ENCODE results near the gene BCORL1.

BCORL1 gene

DNA sequence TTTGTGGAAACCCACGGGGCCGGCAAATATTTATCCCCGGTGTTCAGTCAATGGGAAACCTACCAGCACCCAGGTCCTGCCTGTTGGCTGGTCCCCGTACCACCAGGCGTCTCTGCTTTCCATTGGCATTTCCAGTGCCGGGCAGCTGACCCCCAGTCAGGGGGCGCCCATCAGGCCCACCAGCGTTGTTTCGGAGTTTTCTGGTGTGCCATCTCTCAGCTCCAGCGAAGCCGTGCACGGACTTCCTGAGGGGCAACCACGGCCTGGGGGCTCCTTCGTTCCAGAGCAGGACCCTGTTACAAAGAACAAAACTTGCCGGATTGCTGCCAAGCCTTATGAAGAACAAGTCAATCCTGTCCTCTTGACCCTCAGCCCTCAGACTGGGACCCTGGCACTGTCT, 32.7 kb downstream of the BCORL1 start:
- DNase-seq, result no peak

DNA sequence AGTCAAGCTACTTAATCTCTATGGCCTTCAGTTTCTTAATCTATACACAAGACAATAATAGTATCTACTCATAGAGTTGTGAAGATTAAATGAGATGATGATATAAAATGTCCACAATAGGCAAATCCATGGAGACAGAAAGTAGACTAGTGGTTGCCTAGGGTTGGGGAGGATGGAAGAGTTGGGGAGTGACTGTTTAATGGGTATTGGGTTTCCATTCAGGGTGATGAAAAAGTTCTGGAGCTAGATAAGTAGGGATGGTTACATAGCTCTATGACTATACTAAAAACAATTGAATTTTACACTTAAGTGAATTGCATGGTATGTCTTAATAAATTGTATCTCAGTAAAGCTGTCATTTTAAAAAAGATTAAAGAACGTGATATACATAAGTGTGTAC, 35.7 kb downstream of the BCORL1 start:
- no peak for DNase-seq

DNA sequence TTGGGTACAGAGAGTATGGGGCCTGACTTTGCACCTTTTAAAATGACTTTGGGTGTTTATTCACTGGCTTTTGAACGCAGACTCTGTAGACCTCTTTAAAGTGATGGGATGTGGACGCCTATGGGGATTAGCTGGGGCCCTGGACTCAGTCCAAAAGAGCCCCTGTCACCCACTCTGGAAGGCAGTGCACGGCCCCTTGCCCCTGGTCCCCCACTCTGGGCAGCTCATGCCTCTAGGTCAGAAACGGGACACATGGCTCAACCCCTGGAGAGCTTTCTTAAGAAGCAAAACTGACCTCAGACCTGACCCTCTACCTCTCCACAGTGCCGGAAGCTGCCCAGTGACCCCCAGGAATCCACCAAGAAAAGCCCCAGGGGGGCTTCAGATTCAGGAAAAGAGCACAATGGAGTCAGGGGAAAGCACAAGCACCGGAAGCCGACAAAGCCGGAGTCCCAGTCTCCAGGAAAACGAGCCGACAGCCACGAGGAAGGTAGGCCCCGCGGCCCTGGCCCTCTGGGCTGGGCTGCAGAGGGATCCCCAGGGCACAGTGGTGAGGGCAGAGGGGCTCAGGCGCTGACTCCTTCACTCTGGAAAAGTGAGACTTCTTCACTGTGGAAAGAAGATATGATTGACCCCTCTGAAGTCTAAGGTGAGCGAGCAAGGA, 38.4 kb downstream of the BCORL1 start:
- DNase-seq, result no peak

DNA sequence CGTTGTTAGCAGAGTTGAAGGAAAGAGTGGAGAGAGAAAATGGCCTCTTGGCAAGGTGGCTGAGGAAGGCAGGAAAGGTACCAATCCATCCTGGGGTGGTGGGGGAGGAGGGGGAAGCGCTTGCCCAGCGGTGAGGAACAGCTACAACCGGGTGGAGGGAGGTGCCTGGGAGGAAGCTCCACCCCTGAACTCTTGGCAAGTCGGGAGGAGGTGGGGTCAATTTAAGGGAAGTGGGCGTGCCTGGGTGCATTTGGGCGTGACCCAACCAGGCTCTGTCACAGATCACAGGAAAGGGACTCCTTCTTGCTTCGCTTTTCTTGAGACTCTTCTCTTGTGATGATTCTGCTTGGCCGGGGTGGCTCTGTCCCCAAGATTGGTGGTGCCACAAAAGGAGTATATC, 41.7 kb downstream of the BCORL1 start:
- DNase-seq, result peak; percentile 3

DNA sequence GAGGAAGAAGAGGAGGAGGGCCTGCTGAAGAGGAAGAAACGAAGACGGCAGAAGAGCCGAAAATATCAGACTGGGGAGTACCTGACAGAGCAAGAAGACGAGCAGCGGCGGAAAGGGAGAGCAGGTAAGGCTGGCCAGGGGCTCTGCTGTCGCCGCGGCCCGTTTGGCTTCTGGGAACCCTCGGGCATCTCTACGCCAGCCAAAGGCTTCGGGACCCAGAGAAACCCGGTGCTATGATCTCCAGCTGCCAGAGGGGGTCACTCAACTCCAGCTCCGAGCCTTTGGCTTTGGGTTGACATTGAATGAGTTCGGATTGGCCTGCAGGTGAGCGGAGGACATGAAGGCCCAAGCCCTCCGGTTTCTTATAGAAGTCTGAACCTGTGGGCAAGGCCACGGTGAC, 42.8 kb downstream of the BCORL1 start:
- no peak for DNase-seq

DNA sequence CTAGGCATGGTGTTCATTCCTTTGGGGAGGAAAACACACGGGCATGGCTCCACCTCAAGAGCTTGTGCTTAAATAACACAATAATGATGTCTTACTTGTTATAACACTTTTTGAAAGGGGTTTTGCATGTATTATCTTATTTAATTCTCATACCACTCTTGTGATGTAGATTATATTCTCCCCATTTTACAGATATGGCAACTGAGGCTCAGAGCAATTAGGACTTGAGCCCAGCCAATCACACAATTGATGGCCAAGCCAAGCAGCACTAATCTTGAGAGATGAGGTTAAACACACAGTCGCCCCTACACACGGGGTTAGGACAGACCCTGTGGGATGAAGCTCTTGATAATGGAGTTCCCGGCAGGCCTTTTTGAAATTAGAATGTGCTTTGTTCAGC, 45.1 kb downstream of the BCORL1 start:
- no peak for DNase-seq

DNA sequence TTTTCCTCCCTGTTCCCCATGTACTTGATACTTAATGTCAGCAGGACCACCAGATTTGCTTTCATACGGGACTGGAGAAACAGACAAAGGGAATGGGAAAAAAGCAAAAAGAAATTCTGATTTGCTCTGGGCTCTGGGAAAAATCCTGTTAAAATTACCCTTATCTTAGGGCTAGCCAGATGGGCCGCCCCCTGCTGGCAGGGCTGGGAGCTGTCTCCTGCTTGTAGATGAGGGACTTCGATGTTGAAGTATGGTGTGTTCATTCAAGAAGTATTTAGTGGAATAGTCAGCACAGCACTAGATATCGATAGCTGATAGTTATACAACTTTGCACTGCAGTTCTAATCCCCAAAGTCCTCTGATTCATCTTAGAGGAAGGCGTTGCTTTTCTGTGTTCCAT, 45.8 kb downstream of the BCORL1 start:
- DNase-seq, result no peak

DNA sequence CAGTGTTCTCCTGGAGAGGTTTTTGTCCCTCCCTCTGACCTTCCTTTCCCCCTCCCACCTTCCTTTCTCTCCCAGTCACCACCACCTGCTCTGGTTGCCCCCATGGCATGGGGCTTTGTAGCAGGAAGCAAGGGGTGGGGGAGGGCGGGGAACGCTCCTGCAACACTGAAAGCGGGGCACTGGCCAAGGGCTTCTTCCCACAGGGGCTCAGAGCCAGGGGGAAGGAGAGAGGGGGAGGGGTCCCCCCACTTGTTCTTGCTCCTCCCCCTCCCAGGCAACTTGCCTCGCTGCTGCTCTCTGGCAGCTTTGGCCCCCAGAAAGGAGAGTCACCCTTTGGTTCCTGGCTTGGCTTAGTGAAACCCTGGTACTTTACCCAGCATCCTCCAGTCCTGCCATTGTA, 48.4 kb downstream of the BCORL1 start:
- DNase-seq, result no peak

DNA sequence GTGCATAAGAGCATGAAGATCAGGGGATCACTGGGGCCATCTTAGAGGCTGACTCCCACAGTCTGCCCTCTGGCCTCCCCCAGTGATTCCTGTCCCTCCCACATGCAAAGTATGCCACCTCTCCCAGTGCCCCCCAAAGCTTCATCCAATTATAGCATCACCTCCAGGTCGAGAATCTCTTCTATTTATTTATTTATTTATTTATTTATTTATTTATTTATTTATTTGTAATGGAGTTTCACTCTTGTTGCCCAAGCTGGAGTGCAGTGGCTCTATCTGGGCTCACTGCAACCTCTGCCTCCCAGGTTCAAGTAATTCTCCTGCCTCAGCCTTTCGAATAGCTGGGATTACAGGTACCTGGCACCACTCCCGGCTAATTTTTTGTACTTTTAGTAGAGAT, 50.1 kb downstream of the BCORL1 start:
- DNase-seq, result no peak

DNA sequence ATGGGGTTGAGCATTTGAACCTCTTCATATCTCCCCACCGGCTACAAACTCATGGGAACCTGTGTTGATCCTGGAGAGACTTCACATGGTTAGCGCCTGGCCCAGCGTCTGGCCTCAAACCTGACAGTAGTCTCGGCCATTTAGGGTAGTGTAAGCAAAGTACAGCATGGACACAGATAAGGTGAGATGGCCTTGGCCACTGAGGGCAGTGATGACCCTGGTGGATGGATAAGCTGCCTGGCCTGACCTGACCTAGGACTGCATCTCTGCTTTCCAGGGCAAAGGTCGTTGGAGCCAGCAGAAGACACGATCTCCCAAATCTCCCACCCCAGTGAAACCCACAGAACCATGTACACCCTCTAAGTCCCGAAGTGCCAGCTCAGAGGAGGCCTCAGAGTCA, 51.7 kb downstream of the BCORL1 start:
- DNase-seq, result no peak

DNA sequence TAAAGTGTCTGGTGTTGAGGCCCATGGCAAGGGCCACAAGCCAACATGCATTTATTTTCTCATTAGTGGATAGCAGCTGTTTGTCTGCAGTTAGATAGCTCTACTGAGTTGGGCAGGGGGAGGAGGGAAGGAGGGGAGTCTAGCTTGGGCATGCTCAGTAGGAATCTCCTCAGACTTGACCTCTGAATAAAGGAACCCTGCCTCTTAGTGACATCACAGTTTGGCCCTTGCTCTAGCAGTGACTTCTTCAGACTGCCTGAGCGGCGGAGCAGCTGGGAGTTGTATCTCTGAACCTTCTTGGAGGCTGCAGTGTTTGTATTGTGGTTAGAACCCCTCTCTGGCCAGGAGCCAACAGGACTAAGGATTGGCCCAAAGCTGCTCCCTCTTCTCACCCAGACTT, 57.4 kb downstream of the BCORL1 start:
- DNase-seq, result no peak

DNA sequence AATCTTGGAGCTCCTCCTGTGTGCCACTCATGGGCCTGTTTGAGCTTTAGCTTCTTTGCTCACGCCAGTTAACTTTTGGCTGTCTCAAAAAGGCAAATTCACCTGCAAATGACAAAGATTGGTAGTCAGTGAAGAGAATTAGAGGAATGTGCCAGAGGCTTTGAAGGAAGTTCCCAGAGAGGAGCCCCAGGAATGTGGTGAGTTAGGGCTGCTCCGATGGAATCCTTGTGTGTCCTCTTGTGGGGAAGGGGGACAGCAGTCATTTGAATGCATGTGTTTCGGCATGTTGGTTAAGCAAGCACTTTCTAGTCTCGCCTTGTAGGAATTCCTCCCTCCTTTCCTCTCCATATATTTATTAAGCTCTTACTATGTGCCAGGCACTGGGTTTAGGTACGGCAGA, 65.0 kb downstream of the BCORL1 start:
- no peak for DNase-seq

DNA sequence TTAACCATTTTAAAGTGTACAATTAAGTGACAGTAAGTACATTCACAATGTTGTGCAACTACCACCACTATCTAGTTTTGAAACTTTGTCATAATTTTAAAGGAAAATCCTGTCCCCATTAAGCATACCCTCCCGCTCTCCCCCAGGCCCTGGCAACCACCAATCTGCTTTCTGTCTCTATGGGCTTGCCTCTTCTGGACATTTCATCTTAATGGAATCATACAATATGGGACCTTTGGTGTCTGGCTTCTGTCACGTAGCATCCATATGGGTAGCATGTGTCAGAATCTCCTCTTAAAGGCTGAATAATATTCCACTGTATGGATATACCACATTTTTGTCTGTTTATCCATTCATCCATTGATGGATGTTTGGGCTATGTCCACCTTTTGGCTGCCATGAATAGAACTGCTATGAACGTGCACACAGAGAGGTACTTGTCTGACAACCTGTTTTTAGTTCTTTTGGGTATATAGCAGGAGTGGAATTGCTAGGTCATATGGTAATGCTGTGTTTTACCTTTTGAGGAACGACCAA, 66.3 kb downstream of the BCORL1 start:
- no peak for DNase-seq

DNA sequence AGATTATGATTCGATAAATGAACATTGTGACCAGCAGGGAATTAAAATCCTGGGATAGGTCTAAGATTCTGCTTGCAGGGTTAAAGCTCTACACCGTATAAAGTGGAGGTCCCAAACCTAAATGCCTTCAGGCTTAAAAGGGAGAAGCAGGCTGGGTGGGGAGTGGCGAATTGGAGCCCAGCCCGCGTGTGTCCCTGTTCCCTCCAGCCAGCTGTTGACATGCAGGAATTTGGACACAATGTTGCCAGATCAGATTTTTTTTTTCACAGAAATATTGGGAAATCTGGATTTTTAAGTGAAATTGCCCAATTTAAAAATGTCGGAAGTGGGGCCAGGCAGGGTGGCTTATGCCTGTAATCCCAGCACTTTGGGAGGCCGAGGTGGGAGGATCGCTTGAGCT, 67.4 kb downstream of the BCORL1 start:
- no peak for DNase-seq

DNA sequence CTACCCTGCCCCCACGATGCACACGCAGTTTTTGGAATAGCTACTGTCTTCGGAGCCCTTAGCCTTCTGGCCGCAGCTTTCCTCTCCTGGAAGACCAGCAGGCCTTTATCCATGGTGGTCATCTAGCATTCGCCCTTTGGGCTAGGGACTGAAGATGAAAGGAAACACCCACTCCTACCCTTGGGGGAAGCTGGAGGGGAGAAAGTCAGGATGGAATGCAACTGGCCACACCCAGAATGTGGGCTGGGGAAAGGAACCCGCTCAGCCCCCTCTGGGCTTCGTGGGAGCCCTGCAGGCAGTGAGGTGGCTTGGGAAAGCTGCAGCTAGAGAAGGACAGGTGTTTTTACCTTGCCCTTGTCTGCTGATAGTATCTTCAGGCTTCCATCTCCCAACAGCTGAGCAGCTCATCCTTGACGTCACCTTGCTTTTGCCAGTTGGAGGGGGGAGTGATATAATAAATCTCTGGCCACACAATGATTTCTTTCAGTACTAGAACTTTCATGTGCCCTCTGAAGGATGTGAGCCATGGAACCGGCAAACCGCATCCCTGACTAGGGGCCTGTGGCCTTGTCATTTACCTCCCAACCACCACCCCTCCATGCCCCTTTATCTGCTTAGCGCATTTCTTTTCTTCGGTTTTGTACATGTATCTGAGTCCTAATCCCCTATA, 68.9 kb downstream of the BCORL1 start:
- no peak for DNase-seq

DNA sequence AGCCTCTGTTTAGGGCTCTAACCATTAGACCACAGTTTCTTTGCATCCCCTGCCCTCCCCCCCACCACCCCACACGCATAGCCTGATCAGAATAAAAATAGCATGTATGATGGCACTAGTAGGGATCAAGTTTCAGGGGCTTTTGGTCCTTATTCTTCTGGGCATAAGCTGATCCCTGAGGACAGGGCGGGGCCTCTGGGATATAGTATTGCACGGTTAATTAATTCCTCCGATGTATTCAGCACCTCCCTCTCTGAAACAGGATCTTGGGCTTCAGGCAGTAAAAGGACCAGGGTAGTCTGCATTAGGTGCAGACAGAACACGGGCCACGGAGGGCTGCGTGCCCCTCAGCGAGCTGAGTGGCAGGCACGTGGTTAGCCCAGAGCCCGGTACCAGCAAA, 70.8 kb downstream of the BCORL1 start:
- DNase-seq, result peak; percentile 2

DNA sequence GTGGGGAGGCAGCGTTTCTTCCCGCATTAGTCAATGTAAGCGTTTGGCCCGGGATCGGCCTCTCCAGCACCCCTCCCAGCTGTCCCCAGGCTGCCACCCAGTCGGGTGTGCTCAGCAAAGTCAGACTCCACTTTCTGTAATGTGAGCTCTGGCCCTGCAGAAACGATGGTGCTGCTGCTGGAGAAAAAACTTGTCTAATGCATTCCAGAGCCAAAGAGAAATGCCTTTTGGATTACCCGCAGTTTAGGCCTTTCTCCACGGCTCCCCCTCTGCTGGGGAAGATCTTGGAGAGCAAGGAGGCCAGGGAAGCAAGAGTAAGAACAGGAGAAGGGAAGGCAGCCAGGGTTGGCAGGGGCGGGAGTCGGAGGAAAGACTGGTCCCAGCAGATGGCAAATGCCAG, 72.7 kb downstream of the BCORL1 start:
- DNase-seq, result no peak

DNA sequence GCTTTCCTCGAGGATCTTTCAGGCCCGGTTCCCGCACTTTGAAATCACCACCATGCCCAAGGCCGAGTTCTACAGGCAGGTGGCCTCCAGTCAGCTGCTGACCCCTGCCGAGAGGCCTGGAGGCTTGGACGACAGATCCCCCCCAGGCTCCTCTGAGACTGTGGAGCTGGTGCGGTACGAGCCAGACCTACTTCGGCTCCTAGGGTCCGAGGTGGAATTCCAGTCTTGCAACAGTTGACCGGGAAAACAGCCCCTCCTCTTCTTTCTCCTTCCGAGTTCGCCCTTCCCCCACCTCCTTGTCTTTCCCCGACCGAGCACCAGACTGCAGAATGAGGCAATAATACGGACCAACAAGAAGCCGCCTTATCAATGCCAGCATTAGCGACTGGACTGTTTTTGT, 73.5 kb downstream of the BCORL1 start:
- no peak for DNase-seq

DNA sequence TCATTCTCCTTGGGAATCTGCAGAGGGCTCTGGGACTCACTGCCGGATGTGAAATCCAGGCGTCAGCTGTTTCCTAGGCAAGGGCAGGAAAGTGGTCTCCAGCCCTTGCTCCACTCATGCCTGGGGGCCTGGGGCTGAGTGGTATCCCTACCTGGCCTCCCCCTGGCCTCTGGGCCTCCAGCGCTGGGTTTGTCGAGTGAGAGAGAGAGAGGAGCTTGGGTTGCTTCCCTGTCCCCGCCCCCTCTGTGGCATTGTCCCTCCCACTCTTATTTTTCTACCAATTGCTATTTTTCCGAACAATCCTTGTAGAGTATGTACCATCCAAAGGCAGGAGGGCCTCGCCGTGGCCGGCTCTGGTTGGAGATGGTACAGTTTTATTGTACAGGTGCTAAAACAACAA, 74.8 kb downstream of the BCORL1 start:
- DNase-seq, result no peak

DNA sequence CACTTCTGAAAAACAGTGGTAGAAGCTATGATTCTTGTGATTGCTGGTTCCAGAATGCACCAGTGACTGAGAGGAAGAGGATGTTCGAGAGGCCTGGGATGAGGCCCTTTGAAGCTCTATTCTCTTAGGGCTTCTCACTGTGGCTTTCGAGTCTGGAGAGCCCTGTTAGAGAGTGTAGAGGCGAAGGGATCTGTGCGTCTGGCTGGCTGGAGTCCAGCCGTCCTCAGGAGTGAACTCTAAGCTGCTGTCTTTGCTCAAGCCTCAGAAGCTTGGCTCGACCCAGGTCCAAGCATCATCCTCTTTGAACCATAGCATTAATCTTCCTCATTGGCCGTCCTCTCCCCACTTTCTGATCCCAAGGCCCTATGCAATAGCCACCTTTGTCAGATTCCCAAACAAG, 76.2 kb downstream of the BCORL1 start:
- DNase-seq, result no peak

DNA sequence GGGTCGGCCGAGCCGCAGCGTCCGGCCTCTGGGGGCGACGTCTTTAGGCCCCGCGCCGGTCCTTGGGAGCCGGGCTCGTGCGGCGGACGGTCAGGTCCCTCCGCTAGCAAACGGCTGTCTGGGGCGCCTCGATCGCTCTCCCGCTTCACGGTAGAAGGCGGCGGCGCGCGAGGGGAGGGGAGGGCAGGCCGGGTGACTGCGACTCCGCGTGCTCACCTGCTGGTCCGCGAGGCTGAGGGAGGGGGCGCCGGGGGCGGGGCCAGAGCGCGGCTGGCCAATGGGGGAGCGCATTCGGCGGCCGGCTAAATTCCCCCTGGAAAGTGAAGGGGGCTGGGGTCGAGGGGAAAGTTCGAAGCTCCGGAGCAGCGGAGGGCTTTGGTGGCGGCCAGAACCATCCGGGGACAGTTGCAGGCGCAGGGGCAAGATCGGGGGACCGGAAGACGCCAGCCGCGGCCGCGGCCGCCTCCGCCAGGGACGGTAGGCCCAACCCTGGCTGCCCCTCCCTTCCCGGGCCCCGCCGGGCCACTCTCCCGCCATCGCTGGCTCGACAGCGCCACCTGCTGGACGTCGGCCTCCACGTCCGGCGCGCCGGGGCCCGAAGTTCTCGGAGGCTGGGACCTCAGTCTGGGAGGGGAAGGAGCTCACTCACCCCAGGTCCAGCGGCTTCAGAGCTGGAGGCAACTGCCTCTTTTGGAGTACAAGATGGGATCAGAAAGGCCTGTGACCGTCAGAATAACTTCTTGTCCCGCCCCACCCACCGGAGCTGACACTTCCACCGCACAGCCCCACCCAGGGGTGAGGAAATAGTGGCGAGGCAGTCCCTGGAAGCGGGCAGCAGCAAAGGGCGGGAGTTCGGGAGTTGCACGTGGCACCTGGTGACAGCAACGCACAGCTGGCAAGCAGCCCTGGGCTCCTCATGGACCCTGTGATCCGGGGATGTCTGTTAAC, 78.0 kb downstream of the BCORL1 start:
- DNase-seq, result peak; percentile 19

DNA sequence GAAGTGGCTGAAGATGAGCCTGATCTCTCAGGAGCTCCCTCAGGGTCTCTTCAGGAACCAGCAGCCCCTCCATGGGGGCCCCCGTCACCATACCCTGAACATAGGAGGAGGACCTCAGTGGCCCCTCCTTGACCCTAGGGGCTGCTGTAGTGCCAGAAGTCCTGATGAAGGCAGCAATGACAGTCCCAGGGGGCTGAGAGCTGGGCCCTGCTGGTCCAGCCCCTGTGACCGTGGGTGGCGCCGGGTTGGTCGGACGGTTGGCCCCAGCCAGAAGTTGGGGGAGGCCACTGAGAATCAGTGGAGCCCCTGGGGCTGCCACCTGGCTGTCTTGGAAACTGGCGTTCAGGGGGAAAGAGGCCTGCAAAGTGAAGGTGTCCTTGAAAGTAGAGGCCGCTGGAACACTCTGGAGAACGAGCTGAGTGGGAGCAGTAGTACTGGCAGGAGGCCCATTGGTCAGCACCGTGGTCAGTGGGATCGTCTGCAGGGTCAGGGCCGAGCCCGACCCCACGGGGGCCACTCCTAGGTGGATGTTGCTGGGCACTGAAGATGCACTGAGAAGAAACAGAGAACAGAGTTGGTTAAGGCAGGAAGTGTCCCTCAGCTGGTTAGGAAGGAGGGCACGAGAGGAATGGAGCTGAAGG, 84.7 kb downstream of the BCORL1 start:
- no peak for DNase-seq
